ENCODE results near the gene RLN3. TPM values are rescaled to one million over a fixed set of nuclear protein-coding genes. Genes with fewer than 3 reads are reported as not detected.

The RLN3 gene
- total and polyA plus RNA-seq, 2 of the 8 experiments (the other 6 are each of a cell fraction or from before 2014, with no cell fraction given), result not detected

DNA sequence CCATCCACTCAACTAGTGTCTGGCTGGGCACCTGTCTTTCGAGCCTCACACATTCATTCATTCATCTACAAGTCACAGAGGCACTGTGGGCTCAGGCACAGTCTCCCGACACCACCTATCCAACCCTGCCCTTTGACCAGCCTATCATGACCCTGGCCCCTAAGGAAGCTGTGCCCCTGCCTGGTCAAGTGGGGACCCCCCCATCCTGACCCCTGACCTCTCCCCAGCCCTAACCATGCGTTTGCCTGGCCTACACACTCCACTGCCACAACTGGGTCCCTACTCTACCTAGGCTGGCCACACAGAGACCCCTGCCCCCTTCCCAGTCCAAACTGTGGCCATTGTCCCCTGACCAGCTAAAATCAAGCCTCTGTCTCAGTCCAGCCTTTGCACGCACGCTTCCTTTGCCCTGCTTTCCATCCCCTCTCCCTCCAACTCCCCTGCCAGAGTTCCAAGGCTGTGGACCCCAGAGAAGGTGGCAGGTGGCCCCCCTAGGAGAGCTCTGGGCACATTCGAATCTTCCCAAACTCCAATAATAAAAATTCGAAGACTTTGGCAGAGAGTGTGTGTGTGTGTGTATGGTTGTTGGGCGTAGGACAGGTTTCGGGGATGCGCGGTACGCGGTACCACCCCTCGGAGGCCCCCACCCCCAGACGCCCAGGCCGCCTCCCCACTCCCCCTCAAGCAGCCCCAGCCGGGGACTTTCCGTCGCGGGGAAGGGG is 3.2 kb downstream of the RLN3 start:
- peak overlapping the region; percentile 21 to 85 for H3K4me2 ChIP-seq (ENCODE audit: insufficient read depth in 1 of 2, low read depth in 2 of 2, low read length in 2 of 2)
- H2BK15ac ChIP-seq (ENCODE audit: low read length), result 0 out of 2 replicates have a peak overlapping the region, but pooled peaks have one; percentile 12
- no peaks in the 10 kb centered on the region for H3K79me1 ChIP-seq (ENCODE audit: low read depth, low read length)
- no peak overlapping the region for H2AK5ac ChIP-seq (ENCODE audit: low read depth, low read length)
- H4K20me1 ChIP-seq (replicated peaks in 1 of 2; ENCODE audit: control insufficient read depth in 1 of 2, insufficient read depth in 2 of 2, low read length in 2 of 2), result no peaks in the 10 kb centered on the region
- TF ChIP-seq GABPA (IDR thresholded peaks at IDR 0.05; ENCODE audit: borderline replicate concordance, insufficient read depth, low read length) (no peak), TAF1 (IDR thresholded peaks at IDR 0.05; ENCODE audit: low read depth, low read length) (no peak), POLR2AphosphoS5 (IDR thresholded peaks at IDR 0.05; ENCODE audit: low read depth, low read length) (no peak), ZNF274 (IDR thresholded peaks at IDR 0.05; ENCODE audit: borderline replicate concordance, extremely low read depth, low read length) (no peak)
- no peak overlapping the region for H3K56ac ChIP-seq (replicated peaks; ENCODE audit: insufficient read length, low read depth, low read length)
- peak overlapping the region; percentile 58 to 78 (median 68); a peak in 6 of 8 replicates for H3K4me3 ChIP-seq (ENCODE audit: extremely low read depth in 1 of 4, insufficient read depth in 2 of 4, low read depth in 3 of 4, low read length in 4 of 4)
- no peaks in the 10 kb centered on the region for H3K79me2 ChIP-seq (ENCODE audit: control insufficient read depth in 1 of 2, insufficient read depth in 2 of 2, low read length in 2 of 2)
- POLR2A ChIA-PET (ENCODE audit: partially characterized antibody), result interaction anchor here (0.7 to 2.2 kb wide), 11 partner anchors 8 to 152 kb away, joined by 3 to 12 read pairs (median 4); partner anchors contain the start of genes DCAF15 and RFX1
- peak overlapping the region; percentile 84; the same call in 1 of the 2 replicates for H2AFZ ChIP-seq (ENCODE audit: low read length)
- FAIRE-seq (no peak), DNase-seq (ENCODE audit: low read depth in 1 of 2, low spot score in 2 of 2) (no peak)
- 32% methylated on average over 10 of the region's 20 CpGs; no CpG with 5 or more reads in 1 of the 2 experiments for WGBS, 2 experiments (ENCODE audit: extremely low coverage in 1 of 2, insufficient coverage in 1 of 2, insufficient read length in 1 of 2, insufficient replicate concordance in 2 of 2, low coverage in 1 of 2, low lambda C conversion rate in 2 of 2, missing lambda C conversion rate in 1 of 2)
- peak overlapping the region; percentile 68; the same call in 1 of the 2 replicates for H2BK12ac ChIP-seq (ENCODE audit: low read depth, low read length)
- peak overlapping the region; percentile 42 for H4K5ac ChIP-seq (ENCODE audit: insufficient read length, low read depth, low read length)
- H3K36me3 ChIP-seq (ENCODE audit: control insufficient read depth in 2 of 4, insufficient read depth in 4 of 4, low read length in 3 of 4), result no peaks in the 10 kb centered on the region
- peak overlapping the region; percentile 72 for H2BK120ac ChIP-seq (replicated peaks; ENCODE audit: low read depth, low read length)
- H3K18ac ChIP-seq (ENCODE audit: extremely low read depth, low read length), result peak overlapping the region; percentile 71; the same call in 1 of the 2 replicates
- H2BK5ac ChIP-seq (ENCODE audit: low read depth, low read length), result peak overlapping the region; percentile 77; the same call in 1 of the 2 replicates
- peak overlapping the region; percentile 85 for H4K8ac ChIP-seq (ENCODE audit: extremely low read depth, insufficient read depth, low read length)
- peak overlapping the region; percentile 84 for H3K4ac ChIP-seq (replicated peaks; ENCODE audit: insufficient read length, low read depth, low read length)
- H3K23ac ChIP-seq (ENCODE audit: insufficient read length), result no peak overlapping the region
- no peaks in the 10 kb centered on the region for H3K9me3 ChIP-seq (ENCODE audit: insufficient read depth in 2 of 2, low read depth in 1 of 2, low read length in 1 of 2)
- H3K14ac ChIP-seq (ENCODE audit: insufficient read length), result no peak overlapping the region
- peak overlapping the region in 1 of 4 experiments; percentile 70; a peak in 1 of 7 replicates for H3K9ac ChIP-seq (replicated peaks in 1 of 4; ENCODE audit: extremely low read depth in 1 of 4, low read depth in 3 of 4, low read length in 3 of 4)
- H2BK20ac ChIP-seq (ENCODE audit: low read length), result 0 out of 2 replicates have a peak overlapping the region, but pooled peaks have one; percentile 32
- peaks cover 8% of the 10 kb centered on the region; the same call in 1 of the 2 replicates for H3K23me2 ChIP-seq (ENCODE audit: low read depth, low read length)
- no peak overlapping the region for H3K27ac ChIP-seq (ENCODE audit: low read depth, low read length)
- peaks cover 0 to 9% (median 3%) of the 10 kb centered on the region in 4 experiments; a peak in 6 of 7 replicates for H3K4me1 ChIP-seq (replicated peaks in 1 of 4; ENCODE audit: control insufficient read depth in 3 of 4, insufficient read depth in 4 of 4, low read length in 3 of 4)
- peaks cover 0 to 12% (median 9%) of the 10 kb centered on the region in 4 experiments; a peak in 5 of 7 replicates for H3K27me3 ChIP-seq (replicated peaks in 1 of 4; ENCODE audit: control insufficient read depth in 3 of 4, extremely low read depth in 1 of 4, insufficient read depth in 3 of 4, low read length in 3 of 4)
- CTCF ChIA-PET (ENCODE audit: partially characterized antibody), result interaction anchor here (0.8 to 4.8 kb wide), 35 partner anchors 9 to 269 kb away, joined by 3 to 39 read pairs (median 6); partner anchors contain the start of genes DCAF15 and MISP3
- peak overlapping the region; percentile 89 for H4K91ac ChIP-seq (replicated peaks; ENCODE audit: insufficient read length, low read length)
